Ishikawa (cell line): Measurements from ENCODE around the gene FGGY.

Source experiments
- CREB1 ChIP-seq: IDR thresholded peaks from 2 replicates; pipeline ENCODE4 v1.6.1; 2012; ENCODE audit warnings: low read depth
- EGR1 ChIP-seq: IDR thresholded peaks from 2 replicates; pipeline ENCODE4 v1.6.1; 2012
- EP300 ChIP-seq: IDR thresholded peaks from 2 replicates; pipeline ENCODE4 v1.6.1; 2012; ENCODE audit warnings: borderline replicate concordance
- FOXM1 ChIP-seq: IDR thresholded peaks from 2 replicates; pipeline ENCODE4 v1.6.1; 2012; ENCODE audit warnings: low read depth, borderline replicate concordance
- MAX ChIP-seq: IDR thresholded peaks from 2 replicates; pipeline ENCODE4 v1.6.1; 2012
- NFIC ChIP-seq: IDR thresholded peaks from 2 replicates; pipeline ENCODE4 v1.6.1; 2012
- RAD21 ChIP-seq: IDR thresholded peaks from 2 replicates; pipeline ENCODE4 v1.6.1; 2012; ENCODE audit warnings: low read depth
- REST ChIP-seq: IDR thresholded peaks from 2 replicates; pipeline ENCODE4 v1.6.1; 2012; ENCODE audit warnings: low read depth, mild to moderate bottlenecking
- TAF1 ChIP-seq: IDR thresholded peaks from 2 replicates; pipeline ENCODE4 v1.6.1; 2012; ENCODE audit warnings: low read depth, mild to moderate bottlenecking
- TCF12 ChIP-seq: IDR thresholded peaks from 2 replicates; pipeline ENCODE4 v1.6.1; 2012; ENCODE audit warnings: low read depth
- TEAD4 ChIP-seq: IDR thresholded peaks from 2 replicates; pipeline ENCODE4 v1.6.1; 2012

DNA sequence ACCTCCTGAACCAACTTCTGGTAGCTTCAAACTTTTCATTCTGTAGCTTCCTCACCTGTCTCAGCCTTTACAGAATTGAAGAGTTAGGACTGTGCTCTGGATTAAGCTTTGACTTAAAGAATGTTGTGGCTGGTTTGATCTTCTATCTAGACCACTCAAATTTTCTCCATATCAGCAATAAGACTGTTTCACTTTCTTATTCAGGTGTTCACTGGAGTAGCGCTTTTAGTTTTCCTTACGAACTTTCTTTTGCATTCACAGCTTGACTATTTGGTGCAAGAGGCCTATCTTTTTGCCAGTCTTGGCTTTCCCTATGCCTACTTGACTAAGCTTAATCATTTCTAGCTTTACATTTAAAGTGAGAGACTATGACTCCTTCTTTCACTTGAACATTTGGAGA is 31.5 kb downstream of the FGGY start:
- TF ChIP-seq MAX (no peak), EGR1 (no peak), TAF1 (no peak), FOXM1 (no peak), TCF12 (no peak), NFIC (no peak), RAD21 (no peak), REST (no peak), EP300 (no peak), CREB1 (no peak), TEAD4 (no peak)
